Neural crest cell (in vitro differentiated cells): ENCODE data around the gene INPPL1. TPM values are rescaled to one million over a fixed set of nuclear protein-coding genes. Genes with fewer than 3 reads are reported as not detected.

ENCODE experiments used
- DNase-seq: peaks from one replicate; pipeline ENCODE4 v3.0.0; 2021; ENCODE audit warnings: low read depth, mixed read lengths, low spot score
- H3K27ac Mint-ChIP-seq: one replicate; pipeline ENCODE4 v1.8.0; 2021; ENCODE audit warnings: mild to moderate bottlenecking, mixed read lengths; ENCODE audit not compliant: unreplicated experiment
- H3K27me3 Mint-ChIP-seq: 2 replicates; pipeline ENCODE4 v1.8.0; 2021; ENCODE audit warnings: low read depth, mild to moderate bottlenecking, mixed read lengths
- H3K36me3 Mint-ChIP-seq: 2 replicates; pipeline ENCODE4 v1.8.0; 2021; ENCODE audit warnings: low read depth, mild to moderate bottlenecking, mixed read lengths
- H3K4me1 Mint-ChIP-seq: 2 replicates; pipeline ENCODE4 v1.8.0; 2021; ENCODE audit warnings: mixed read lengths
- H3K4me3 Mint-ChIP-seq: one replicate; pipeline ENCODE4 v1.8.0; 2021; ENCODE audit warnings: mild to moderate bottlenecking, mixed read lengths
- H3K9me3 Mint-ChIP-seq: 2 replicates; pipeline ENCODE4 v1.8.0; 2021; ENCODE audit warnings: mixed read lengths
- total RNA-seq: library from RNA; stranded (reverse); gene quantifications from 2 replicates; pipeline ENCODE4 v1.2.1, GENCODE V29; 2021
- TF ChIP-seq, protein P1 (sequence below): fragments of 200-600 bp; sonication (generic); conservative IDR thresholded peaks from 2 replicates; pipeline ENCODE4 v1.5.0; 2021; ENCODE audit warnings: antibody characterized with exemption, mild to moderate bottlenecking

Gene INPPL1
- total RNA-seq, 1 donor from 2014 or later: 247 TPM

GRCh38 chr11:72250661-72251464 is 26.3 kb downstream of the INPPL1 start:
- Mint-ChIP-seq H3K27ac (no peak overlapping the region), H3K9me3 (peaks cover 7% of the 10 kb centered on the region), H3K4me1 (no peaks in the 10 kb centered on the region), H3K4me3 (no peak overlapping the region), H3K36me3 (peaks cover 3% of the 10 kb centered on the region), H3K27me3 (peaks cover 20% of the 10 kb centered on the region)
- DNase-seq: no peak
- TF ChIP-seq, protein P1, sequence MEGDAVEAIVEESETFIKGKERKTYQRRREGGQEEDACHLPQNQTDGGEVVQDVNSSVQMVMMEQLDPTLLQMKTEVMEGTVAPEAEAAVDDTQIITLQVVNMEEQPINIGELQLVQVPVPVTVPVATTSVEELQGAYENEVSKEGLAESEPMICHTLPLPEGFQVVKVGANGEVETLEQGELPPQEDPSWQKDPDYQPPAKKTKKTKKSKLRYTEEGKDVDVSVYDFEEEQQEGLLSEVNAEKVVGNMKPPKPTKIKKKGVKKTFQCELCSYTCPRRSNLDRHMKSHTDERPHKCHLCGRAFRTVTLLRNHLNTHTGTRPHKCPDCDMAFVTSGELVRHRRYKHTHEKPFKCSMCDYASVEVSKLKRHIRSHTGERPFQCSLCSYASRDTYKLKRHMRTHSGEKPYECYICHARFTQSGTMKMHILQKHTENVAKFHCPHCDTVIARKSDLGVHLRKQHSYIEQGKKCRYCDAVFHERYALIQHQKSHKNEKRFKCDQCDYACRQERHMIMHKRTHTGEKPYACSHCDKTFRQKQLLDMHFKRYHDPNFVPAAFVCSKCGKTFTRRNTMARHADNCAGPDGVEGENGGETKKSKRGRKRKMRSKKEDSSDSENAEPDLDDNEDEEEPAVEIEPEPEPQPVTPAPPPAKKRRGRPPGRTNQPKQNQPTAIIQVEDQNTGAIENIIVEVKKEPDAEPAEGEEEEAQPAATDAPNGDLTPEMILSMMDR: no peak

DNA sequence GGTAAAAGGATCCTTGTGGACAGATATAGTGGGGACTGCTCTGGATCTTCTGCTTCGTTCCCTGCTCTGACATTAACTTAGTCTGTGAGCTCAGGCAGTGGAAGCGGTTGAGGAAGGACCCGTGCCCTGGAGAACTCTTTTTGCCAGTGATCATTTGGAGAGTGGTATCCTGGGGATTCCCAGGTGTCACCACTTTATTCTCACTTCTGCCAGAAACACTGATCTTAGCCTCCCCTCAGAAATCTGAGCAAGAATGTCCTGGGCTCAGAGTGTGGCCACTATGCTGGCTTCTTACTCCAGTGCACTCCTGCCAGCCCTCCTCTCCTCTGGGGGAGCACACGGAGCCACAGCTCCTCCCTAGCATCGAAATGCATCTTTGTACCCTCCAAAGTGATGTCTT is 27.0 kb downstream of the INPPL1 start:
- no peak for DNase-seq
- H3K36me3 Mint-ChIP-seq: peaks cover 3% of the 10 kb centered on the region
- TF ChIP-seq, protein P1: no peak

DNA sequence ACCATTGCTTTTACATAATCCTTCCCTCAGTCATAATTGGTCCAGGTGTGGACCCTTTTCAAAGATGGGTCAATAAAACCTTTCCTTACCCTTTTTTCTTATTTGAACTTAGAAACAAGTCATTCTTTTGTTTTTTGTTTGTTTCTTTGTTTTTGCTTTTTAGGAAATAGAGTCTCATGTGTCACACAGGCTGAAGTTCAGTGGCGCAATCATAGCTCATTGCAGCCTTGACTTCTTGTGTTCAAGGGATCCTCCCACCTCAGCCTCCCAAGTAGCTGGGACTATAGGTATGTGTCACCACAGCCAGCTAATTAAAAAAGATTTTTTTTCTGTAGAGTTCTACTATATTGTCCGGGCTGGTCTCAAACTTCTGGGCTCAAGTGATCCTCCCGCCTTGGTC is 28.8 kb downstream of the INPPL1 start:
- Mint-ChIP-seq H3K36me3 (peaks cover 3% of the 10 kb centered on the region), H3K4me3 (no peak overlapping the region), H3K27me3 (peaks cover 15% of the 10 kb centered on the region), H3K9me3 (peaks cover 7% of the 10 kb centered on the region), H3K27ac (no peak overlapping the region), H3K4me1 (no peaks in the 10 kb centered on the region)
- no peak for DNase-seq
- TF ChIP-seq, protein P1: no peak

More for the DNA sequence above, 27.0 kb downstream of the INPPL1 start:
- Mint-ChIP-seq H3K4me3 (no peak overlapping the region), H3K27ac (no peak overlapping the region), H3K9me3 (peaks cover 7% of the 10 kb centered on the region), H3K4me1 (no peaks in the 10 kb centered on the region), H3K27me3 (peaks cover 20% of the 10 kb centered on the region)

- Mint-ChIP-seq H3K4me3 (no peak overlapping the region), H3K36me3 (peaks cover 3% of the 10 kb centered on the region), H3K9me3 (peaks cover 7% of the 10 kb centered on the region), H3K27me3 (peaks cover 13% of the 10 kb centered on the region), H3K4me1 (no peaks in the 10 kb centered on the region), H3K27ac (no peak overlapping the region)
- TF ChIP-seq, protein P1: no peak
- DNase-seq: no peak
Observed at GRCh38 chr11:72254299-72254993, 29.9 kb downstream of the INPPL1 start.

DNA sequence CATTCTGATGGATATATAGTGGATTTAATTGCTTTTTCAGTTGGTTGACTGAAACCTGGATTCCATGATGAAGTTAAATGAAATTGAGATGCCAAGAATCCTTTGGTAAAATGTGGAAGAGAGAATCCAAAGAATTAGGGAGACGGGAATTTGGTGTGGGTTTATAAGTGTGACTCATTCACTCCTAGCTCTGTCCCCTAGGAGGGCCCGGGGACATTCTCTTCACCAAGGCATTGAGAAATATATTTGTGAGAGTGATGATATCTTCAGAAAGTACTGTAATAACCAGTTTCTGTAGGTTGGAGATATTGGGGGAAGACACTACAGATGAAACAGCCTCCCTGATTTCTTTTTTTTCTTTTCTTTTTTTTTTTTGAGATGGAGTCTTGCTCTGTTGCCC is 33.0 kb downstream of the INPPL1 start:
- Mint-ChIP-seq H3K27me3 (peaks cover 10% of the 10 kb centered on the region), H3K36me3 (peaks cover 3% of the 10 kb centered on the region), H3K27ac (no peak overlapping the region), H3K4me3 (no peak overlapping the region), H3K9me3 (peaks cover 7% of the 10 kb centered on the region), H3K4me1 (no peaks in the 10 kb centered on the region)
- TF ChIP-seq, protein P1: no peak
- DNase-seq: no peak
